ENCODE data around the gene KNL1.

DNA sequence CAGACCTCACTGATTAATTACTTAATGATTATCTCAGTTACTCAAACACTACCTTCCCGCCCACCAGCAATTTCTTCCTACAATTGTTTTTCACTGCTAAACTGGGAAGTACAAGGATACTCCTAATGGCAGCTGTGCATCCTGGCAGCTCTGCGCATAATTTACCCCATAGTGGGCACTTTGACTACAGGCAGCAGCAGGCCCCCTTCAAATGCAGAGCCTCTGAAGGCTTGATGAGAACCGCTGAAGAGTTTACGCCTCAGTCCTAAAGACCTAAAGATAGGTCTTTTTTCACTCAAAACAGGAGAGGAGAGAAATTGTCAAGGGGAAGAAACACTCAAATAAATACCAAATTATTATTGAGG is 39.9 kb upstream of the KNL1 start:
- TF ChIP-seq CTCF (IDR thresholded peaks at IDR 0.05) (no peak), POLR2A (IDR thresholded peaks at IDR 0.05) (no peak)
